ENCODE results near the gene DTD1.

- no peak for TF ChIP-seq CTCF (IDR thresholded peaks at IDR 0.05; ENCODE audit: insufficient read depth, low read depth, low read length)
- TF ChIP-seq EZH2 (IDR thresholded peaks at IDR 0.05; ENCODE audit: insufficient read depth, low read length): no peak
Measured at GRCh38 chr20:18566892-18567738, 20.7 kb upstream of the DTD1 start, which contains the start of gene SMIM26.

Data from astrocyte (in vitro differentiated cells and primary cell).